Spleen (tissue), 7 donors: Measurements from ENCODE around the gene DNER.

Experiments
- POLR2A ChIP-seq, 3 donors: fragments of 450-650 bp; IDR thresholded peaks; one replicate each; pipeline ENCODE4 v1.5.1; 2017; ENCODE audit warnings: antibody characterized with exemption in 3 of 3, mild to moderate bottlenecking in 1 of 3
- POLR2AphosphoS5 ChIP-seq, 3 donors: sonication (generic); formaldehyde crosslinking; IDR thresholded peaks; one replicate each; pipeline ENCODE4 v1.5.1; 2017; ENCODE audit warnings: antibody characterized with exemption in 3 of 3
- TF ChIP-seq, protein P1 (sequence below), 11 experiments: fragments of 200-600 bp in 7 of 11; fragments of 450-650 bp in 4 of 11; sonication (generic) in 4 of 11; IDR thresholded peaks in 8 of 11; conservative IDR thresholded peaks in 3 of 11; 1 replicate in 7 of 11; 2 replicates in 4 of 11; pipeline versions ENCODE4 v1.4.0 to v1.8.0; 2016 to 2021; ENCODE audit warnings: antibody characterized with exemption in 11 of 11, inconsistent platforms in 4 of 11, mild to moderate bottlenecking in 1 of 11
- donor health status: DM: no; HTN: no; CAD: no; lungs with moderate emphysema.
- donor health status: DM: no; HTN: no; CAD: no.
- donor health status: DM: no; HTN: no; CAD: no.

DNA sequence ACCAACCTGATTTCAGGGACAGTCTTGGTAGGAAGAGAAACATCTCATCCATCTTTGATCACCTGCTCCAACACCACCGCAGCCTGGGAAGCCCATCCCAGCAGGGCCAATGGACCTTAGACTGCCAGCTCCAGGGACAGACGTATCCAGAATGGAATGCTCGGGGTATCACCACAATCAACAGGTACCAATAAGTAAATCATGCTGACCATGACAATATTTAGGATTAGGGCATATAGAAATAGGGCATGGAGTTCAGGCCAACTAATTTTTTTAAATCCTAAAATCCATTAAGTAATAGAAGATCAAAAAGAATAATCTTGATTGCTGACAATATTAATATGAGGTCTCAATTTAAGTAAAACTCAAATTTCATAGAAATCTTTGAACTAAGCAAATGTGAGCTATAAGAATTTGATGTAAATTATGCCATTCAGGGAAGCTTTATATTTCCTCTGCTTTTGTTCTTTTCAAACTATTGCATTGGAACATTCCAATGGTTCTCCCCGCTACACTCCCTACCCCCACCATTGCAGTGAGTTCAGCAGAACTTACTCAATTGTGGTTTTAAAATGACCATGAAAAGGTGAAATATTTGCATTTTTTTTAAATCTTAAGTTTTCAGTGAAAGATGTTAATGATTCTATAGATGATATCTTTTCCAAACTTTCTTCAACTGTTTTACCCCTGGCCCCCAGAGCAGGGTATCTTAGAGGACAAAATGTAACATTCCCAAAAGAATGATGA lies 138.6 kb downstream of the DNER start:
- TF ChIP-seq POLR2A (IDR thresholded peaks at IDR 0.05), result no peak
- TF ChIP-seq, protein P1, sequence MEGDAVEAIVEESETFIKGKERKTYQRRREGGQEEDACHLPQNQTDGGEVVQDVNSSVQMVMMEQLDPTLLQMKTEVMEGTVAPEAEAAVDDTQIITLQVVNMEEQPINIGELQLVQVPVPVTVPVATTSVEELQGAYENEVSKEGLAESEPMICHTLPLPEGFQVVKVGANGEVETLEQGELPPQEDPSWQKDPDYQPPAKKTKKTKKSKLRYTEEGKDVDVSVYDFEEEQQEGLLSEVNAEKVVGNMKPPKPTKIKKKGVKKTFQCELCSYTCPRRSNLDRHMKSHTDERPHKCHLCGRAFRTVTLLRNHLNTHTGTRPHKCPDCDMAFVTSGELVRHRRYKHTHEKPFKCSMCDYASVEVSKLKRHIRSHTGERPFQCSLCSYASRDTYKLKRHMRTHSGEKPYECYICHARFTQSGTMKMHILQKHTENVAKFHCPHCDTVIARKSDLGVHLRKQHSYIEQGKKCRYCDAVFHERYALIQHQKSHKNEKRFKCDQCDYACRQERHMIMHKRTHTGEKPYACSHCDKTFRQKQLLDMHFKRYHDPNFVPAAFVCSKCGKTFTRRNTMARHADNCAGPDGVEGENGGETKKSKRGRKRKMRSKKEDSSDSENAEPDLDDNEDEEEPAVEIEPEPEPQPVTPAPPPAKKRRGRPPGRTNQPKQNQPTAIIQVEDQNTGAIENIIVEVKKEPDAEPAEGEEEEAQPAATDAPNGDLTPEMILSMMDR (IDR thresholded peaks at IDR 0.05 in 8 of 11, conservative IDR thresholded peaks at IDR 0.05 in 3 of 11), result no peak
- no peak for TF ChIP-seq POLR2AphosphoS5 (IDR thresholded peaks at IDR 0.05)
